PFSK-1 (cell line): Measurements from ENCODE around the gene PAPSS2.

Experiments used
- FOXP2 ChIP-seq: optimal IDR thresholded peaks from 2 replicates; pipeline ENCODE3; 2011; ENCODE audit warnings: borderline replicate concordance, control low read depth, inconsistent platforms; ENCODE audit not compliant: insufficient read depth; ENCODE audit errors: extremely low read length, extremely low read depth
- POLR2AphosphoS5 ChIP-seq: IDR thresholded peaks from 2 replicates; pipeline ENCODE4 v1.6.1; 2012; ENCODE audit warnings: low read depth, mild to moderate bottlenecking, control low read depth, low read length, moderate library complexity
- REST ChIP-seq, 2 experiments: IDR thresholded peaks; 2 replicates each; pipeline versions ENCODE4 v1.6.1 to v1.8.0; 2011 to 2012; ENCODE audit warnings: low read depth in 2 of 2, low read length in 2 of 2, control low read depth in 1 of 2, inconsistent platforms in 1 of 2, mild to moderate bottlenecking in 1 of 2, moderate library complexity in 1 of 2; ENCODE audit not compliant: insufficient read depth in 1 of 2
- SIN3A ChIP-seq: IDR thresholded peaks from 2 replicates; pipeline ENCODE4 v1.6.1; 2012; ENCODE audit warnings: mild to moderate bottlenecking, low read length, moderate library complexity, borderline replicate concordance; ENCODE audit not compliant: insufficient read depth
- TAF1 ChIP-seq: IDR thresholded peaks from 2 replicates; pipeline ENCODE4 v1.6.1; 2012; ENCODE audit warnings: low read length, control low read depth, borderline replicate concordance; ENCODE audit not compliant: insufficient read depth

The PAPSS2 gene

GRCh38 chr10:87786421-87786820 lies 126.7 kb downstream of the PAPSS2 start:
- TF ChIP-seq POLR2AphosphoS5 (no peak), TAF1 (no peak), SIN3A (no peak), FOXP2 (no peak), REST (IDR thresholded peaks at IDR 0.05; ENCODE audit: insufficient read depth in 1 of 2, low read depth in 2 of 2, low read length in 2 of 2) (no peak)

GRCh38 chr10:87790185-87790584 lies 130.5 kb downstream of the PAPSS2 start:
- TF ChIP-seq FOXP2 (no peak), REST (IDR thresholded peaks at IDR 0.05; ENCODE audit: insufficient read depth in 1 of 2, low read depth in 2 of 2, low read length in 2 of 2) (no peak), POLR2AphosphoS5 (no peak)

- TF ChIP-seq REST (IDR thresholded peaks at IDR 0.05; ENCODE audit: insufficient read depth in 1 of 2, low read depth in 2 of 2, low read length in 2 of 2) (no peak), POLR2AphosphoS5 (no peak), SIN3A (no peak), FOXP2 (no peak), TAF1 (no peak)
These were observed 134.6 kb downstream of the PAPSS2 start for GRCh38 chr10:87794285-87794684.
